ENCODE measurements around the gene CDK1. TPM values are rescaled to one million over a fixed set of nuclear protein-coding genes. Genes with fewer than 3 reads are reported as not detected.

The CDK1 gene
- total and polyA plus RNA-seq, 2 of the 8 experiments (the other 6 are each of a cell fraction or from before 2014, with no cell fraction given) = 29.4 to 111 TPM

GRCh38 chr10:60818134-60818770, 40.0 kb downstream of the CDK1 start:
- Histone ChIP-seq H2BK5ac (ENCODE audit: low read depth, low read length) (no peak overlapping the region), H3K4ac (replicated peaks; ENCODE audit: insufficient read length, low read depth, low read length) (no peak overlapping the region), H3K79me2 (ENCODE audit: control insufficient read depth in 1 of 2, insufficient read depth in 2 of 2, low read length in 2 of 2) (no peaks in the 10 kb centered on the region), H4K5ac (ENCODE audit: insufficient read length, low read depth, low read length) (no peak overlapping the region), H2AFZ (ENCODE audit: low read length) (no peak overlapping the region), H3K4me3 (ENCODE audit: extremely low read depth in 1 of 4, insufficient read depth in 2 of 4, low read depth in 3 of 4, low read length in 4 of 4) (no peak overlapping the region), H3K27me3 (replicated peaks in 1 of 4; ENCODE audit: control insufficient read depth in 3 of 4, extremely low read depth in 1 of 4, insufficient read depth in 3 of 4, low read length in 3 of 4) (no peaks in the 10 kb centered on the region), H3K79me1 (ENCODE audit: low read depth, low read length) (no peaks in the 10 kb centered on the region), H3K27ac (ENCODE audit: low read depth, low read length) (no peak overlapping the region), H3K18ac (ENCODE audit: extremely low read depth, low read length) (no peak overlapping the region), H2BK20ac (ENCODE audit: low read length) (no peak overlapping the region), H3K9ac (replicated peaks in 1 of 4; ENCODE audit: extremely low read depth in 1 of 4, low read depth in 3 of 4, low read length in 3 of 4) (no peak overlapping the region), H4K91ac (replicated peaks; ENCODE audit: insufficient read length, low read length) (no peak overlapping the region), H3K56ac (replicated peaks; ENCODE audit: insufficient read length, low read depth, low read length) (no peak overlapping the region), H3K9me3 (ENCODE audit: insufficient read depth in 2 of 2, low read depth in 1 of 2, low read length in 1 of 2) (no peaks in the 10 kb centered on the region), H2BK12ac (ENCODE audit: low read depth, low read length) (no peak overlapping the region), H3K4me1 (replicated peaks in 1 of 4; ENCODE audit: control insufficient read depth in 3 of 4, insufficient read depth in 4 of 4, low read length in 3 of 4) (peaks cover 0 to 3% (median 0%) of the 10 kb centered on the region in 4 experiments; a peak in 1 of 7 replicates), H3K36me3 (ENCODE audit: control insufficient read depth in 2 of 4, insufficient read depth in 4 of 4, low read length in 3 of 4) (no peaks in the 10 kb centered on the region), H2AK5ac (ENCODE audit: low read depth, low read length) (no peak overlapping the region), H2BK15ac (ENCODE audit: low read length) (no peak overlapping the region), H4K20me1 (replicated peaks in 1 of 2; ENCODE audit: control insufficient read depth in 1 of 2, insufficient read depth in 2 of 2, low read length in 2 of 2) (no peaks in the 10 kb centered on the region), H3K23ac (ENCODE audit: insufficient read length) (no peak overlapping the region), H2BK120ac (replicated peaks; ENCODE audit: low read depth, low read length) (no peak overlapping the region), H3K14ac (ENCODE audit: insufficient read length) (no peak overlapping the region), H3K4me2 (ENCODE audit: insufficient read depth in 1 of 2, low read depth in 2 of 2, low read length in 2 of 2) (no peak overlapping the region), H4K8ac (ENCODE audit: extremely low read depth, insufficient read depth, low read length) (no peak overlapping the region), H3K23me2 (ENCODE audit: low read depth, low read length) (no peaks in the 10 kb centered on the region)
- ChIA-PET POLR2A (ENCODE audit: partially characterized antibody) (interaction anchor here (1.5 to 1.7 kb wide), 2 partner anchors 31 to 125 kb away, joined by 3 to 4 read pairs; partner anchors contain the start of gene RHOBTB1), CTCF (ENCODE audit: partially characterized antibody) (interaction anchor here (0.7 to 2.3 kb wide), 12 partner anchors 9 to 932 kb away, joined by 3 to 14 read pairs (median 3); no protein-coding TSS in a partner anchor)
- 96% methylated on average over 3 of the region's 3 CpGs; no CpG with 5 or more reads in 1 of the 2 experiments for WGBS, 2 experiments (ENCODE audit: extremely low coverage in 1 of 2, insufficient coverage in 1 of 2, insufficient read length in 1 of 2, insufficient replicate concordance in 2 of 2, low coverage in 1 of 2, low lambda C conversion rate in 2 of 2, missing lambda C conversion rate in 1 of 2)
- TF ChIP-seq GABPA (IDR thresholded peaks at IDR 0.05; ENCODE audit: borderline replicate concordance, insufficient read depth, low read length) (no peak), BRCA1 (IDR thresholded peaks at IDR 0.05; ENCODE audit: low read depth, low read length) (no peak), TAF1 (IDR thresholded peaks at IDR 0.05; ENCODE audit: low read depth, low read length) (no peak), POLR2AphosphoS5 (IDR thresholded peaks at IDR 0.05; ENCODE audit: low read depth, low read length) (no peak), SIRT6 (IDR thresholded peaks at IDR 0.05; ENCODE audit: low read length) (no peak), E2F6 (IDR thresholded peaks at IDR 0.05) (no peak)
- FAIRE-seq = no peak
- DNase-seq (ENCODE audit: low read depth in 1 of 2, low spot score in 2 of 2) = no peak

All from H1 (cell line).